OCI-LY7 (cell line): ENCODE data around the gene KCNA2. TPM values are rescaled to one million over a fixed set of nuclear protein-coding genes. Genes with fewer than 3 reads are reported as not detected.
A peak's percentile ranks its signal among the peaks of the same experiment; 100 is the strongest.

ENCODE experiments used
- BruUV-seq: library from RNA; stranded (reverse); fragments of 400-500 nt; replicated peaks from 2 replicates; lab custom pipeline; 2021; lab: Mats Ljungman, UMichigan
- CTCF ChIA-PET: fragments of 300-600 bp; sonication (Branson Sonifier 250); formaldehyde crosslinking; loops from one replicate; lab custom pipeline; 2022; ENCODE audit warnings: antibody characterized with exemption; ENCODE audit not compliant: unreplicated experiment; lab: Charles Lee
- POLR2A ChIA-PET: fragments of 300-600 bp; sonication (Branson Sonifier 250); formaldehyde crosslinking; loops from one replicate; lab custom pipeline; 2022; ENCODE audit warnings: antibody characterized with exemption; lab: Charles Lee
- DNase-seq: peaks from one replicate; pipeline ENCODE4 v3.0.0-alpha.2; 2015; ENCODE audit warnings: low spot score
- H2AFZ ChIP-seq: fragments of 200-600 bp; sonication (generic), shearing (Covaris generic); 2 replicates; pipeline ENCODE4 v1.6.1; 2014; ENCODE audit warnings: mild to moderate bottlenecking, antibody characterized with exemption, low read length, moderate library complexity
- H3K27ac ChIP-seq: fragments of 200-600 bp; sonication (generic); 2 replicates; pipeline ENCODE4 v1.5.1; 2014; ENCODE audit warnings: mixed run types, low read depth, mild to moderate bottlenecking, moderate library complexity, low read length, inconsistent platforms; ENCODE audit not compliant: poor library complexity, severe bottlenecking
- H3K36me3 ChIP-seq: fragments of 200-600 bp; sonication (generic); 2 replicates; pipeline ENCODE4 v1.6.1; 2014; ENCODE audit warnings: mild to moderate bottlenecking, antibody characterized with exemption, low read length, moderate library complexity, mixed read lengths; ENCODE audit not compliant: insufficient read depth
- H3K4me1 ChIP-seq: fragments of 200-600 bp; sonication (generic); 2 replicates; pipeline ENCODE4 v1.5.1; 2014; ENCODE audit warnings: mild to moderate bottlenecking, low read length; ENCODE audit not compliant: insufficient read depth, poor library complexity, severe bottlenecking
- H3K4me2 ChIP-seq: fragments of 200-600 bp; sonication (generic); 2 replicates; pipeline ENCODE4 v1.6.1; 2014; ENCODE audit warnings: mild to moderate bottlenecking, low read length
- H3K4me3 ChIP-seq: fragments of 200-600 bp; sonication (generic); 2 replicates; pipeline ENCODE4 v1.5.1; 2014; ENCODE audit warnings: mild to moderate bottlenecking, low read depth, low read length; ENCODE audit not compliant: poor library complexity, severe bottlenecking
- H3K79me2 ChIP-seq: fragments of 200-600 bp; sonication (generic); 2 replicates; pipeline ENCODE4 v1.6.1; 2016; ENCODE audit warnings: low read depth, mild to moderate bottlenecking, low read length, moderate library complexity, mixed read lengths; ENCODE audit not compliant: insufficient read depth
- H3K9me2 ChIP-seq: fragments of 200-600 bp; sonication (generic); 2 replicates; pipeline ENCODE4 v1.6.1; 2016; ENCODE audit warnings: mild to moderate bottlenecking, low read length, mixed read lengths; ENCODE audit not compliant: insufficient read depth
- H3K9me3 ChIP-seq: fragments of 200-600 bp; sonication (generic); 2 replicates; pipeline ENCODE4 v1.6.1; 2014; ENCODE audit warnings: mild to moderate bottlenecking, mixed run types, low read length, mixed read lengths
- H4K20me1 ChIP-seq: fragments of 200-600 bp; sonication (generic); 2 replicates; pipeline ENCODE4 v1.6.1; 2014; ENCODE audit warnings: mild to moderate bottlenecking, antibody characterized with exemption, low read length, moderate library complexity, mixed read lengths; ENCODE audit not compliant: insufficient read depth
- CTCF ChIP-seq: fragments of 200-600 bp; sonication (generic); conservative IDR thresholded peaks from 2 replicates; pipeline ENCODE4 v1.5.1; 2014; ENCODE audit warnings: mild to moderate bottlenecking, antibody characterized with exemption, low read length, moderate library complexity, mixed read lengths
- EZH2phosphoT487 ChIP-seq: fragments of 200-600 bp; sonication (generic); IDR thresholded peaks from 2 replicates; pipeline ENCODE4 v1.6.1; 2018; ENCODE audit warnings: low read depth, borderline replicate concordance, mild to moderate bottlenecking, mixed run types, antibody characterized with exemption, low read length, moderate library complexity, mixed read lengths
- intact Hi-C: fragments of 100-400 bp; cut with micrococcal nuclease; formaldehyde crosslinking; loops from one replicate; pipeline ENCODE4 v1.10.0; 2022; ENCODE audit not compliant: unreplicated experiment
- total RNA-seq, 2 experiments: library from RNA; depleted of rRNA in 1 of 2; stranded (reverse); fragments of >200 nt in 1 of 2; shearing (Covaris generic) in 1 of 2; gene quantifications; 2 replicates each; pipeline ENCODE4 v1.2.3, GENCODE V29; 2014 to 2022

KCNA2 gene
- total RNA-seq, 2 experiments from 2014 or later: 0.22 to 2.3 TPM

GRCh38 chr1:110620686-110621085 lies 14.5 kb upstream of the KCNA2 start:
- intact Hi-C loops: no loop called here

GRCh38 chr1:110620250-110620615 lies 14.1 kb upstream of the KCNA2 start:
- no peak for DNase-seq
- H3K27ac ChIP-seq: no peak overlapping the region
- H3K4me3 ChIP-seq: no peak overlapping the region
- H3K79me2 ChIP-seq: no peaks in the 10 kb centered on the region
- peak overlapping the region; percentile 82 for H3K4me2 ChIP-seq
- peaks cover 29% of the 10 kb centered on the region for H3K4me1 ChIP-seq
- ChIA-PET POLR2A (interaction anchor here (0.5 to 2.3 kb wide), 8 partner anchors 15 to 167 kb away, joined by 3 to 15 read pairs (median 5); no protein-coding TSS in a partner anchor), CTCF (interaction anchor here (1.0 to 2.1 kb wide), 7 partner anchors 9 to 167 kb away, joined by 3 to 8 read pairs (median 5); no protein-coding TSS in a partner anchor)
- no TSS peak for BruUV-seq
- H4K20me1 ChIP-seq: no peaks in the 10 kb centered on the region
- H3K9me3 ChIP-seq: no peaks in the 10 kb centered on the region
- peak overlapping the region; percentile 81; the same call in 1 of the 2 replicates for H2AFZ ChIP-seq
- no peaks in the 10 kb centered on the region for H3K9me2 ChIP-seq
- H3K36me3 ChIP-seq: no peaks in the 10 kb centered on the region
- intact Hi-C loops: no loop called here
- TF ChIP-seq CTCF (no peak), EZH2phosphoT487 (no peak)

More at GRCh38 chr1:110620686-110621085, 14.5 kb upstream of the KCNA2 start:
- no peaks in the 10 kb centered on the region for H3K9me3 ChIP-seq
- H3K27ac ChIP-seq: no peak overlapping the region
- ChIA-PET POLR2A (interaction anchor here (1.4 to 2.3 kb wide), 5 partner anchors 16 to 166 kb away, joined by 4 to 15 read pairs (median 7); no protein-coding TSS in a partner anchor), CTCF (interaction anchor here (1.0 to 1.8 kb wide), 3 partner anchors 145 to 166 kb away, joined by 3 to 8 read pairs (median 4); no protein-coding TSS in a partner anchor)
- H4K20me1 ChIP-seq: no peaks in the 10 kb centered on the region
- no peak overlapping the region for H2AFZ ChIP-seq
- H3K4me3 ChIP-seq: no peak overlapping the region
- no peaks in the 10 kb centered on the region for H3K36me3 ChIP-seq
- TF ChIP-seq EZH2phosphoT487 (no peak), CTCF (no peak)
- H3K79me2 ChIP-seq: no peaks in the 10 kb centered on the region
- no peaks in the 10 kb centered on the region for H3K9me2 ChIP-seq
- no TSS peak for BruUV-seq
- no peak for DNase-seq
- H3K4me2 ChIP-seq: no peak overlapping the region
- H3K4me1 ChIP-seq: peaks cover 28% of the 10 kb centered on the region
